Activated CD4-positive, alpha-beta T cell treated with anti-CD3 and anti-CD28 coated beads for 4 hours (primary cell): ENCODE measurements around the gene OSBP2.

ENCODE experiments used
- DNase-seq, 2 donors: peaks; one replicate each; pipeline ENCODE4 v3.0.0-alpha.2; 2020

Gene OSBP2

GRCh38 chr22:30871391-30872284 is 177.0 kb downstream of the OSBP2 start:
- DNase-seq = no peak

GRCh38 chr22:30872285-30873041 is 177.8 kb downstream of the OSBP2 start:
- no peak for DNase-seq

GRCh38 chr22:30873086-30873650 is 178.5 kb downstream of the OSBP2 start:
- DNase-seq = no peak

GRCh38 chr22:30873661-30874060 is 179.0 kb downstream of the OSBP2 start:
- no peak for DNase-seq

- no peak for DNase-seq
These were observed 180.0 kb downstream of the OSBP2 start for GRCh38 chr22:30874431-30875370.

GRCh38 chr22:30875481-30876215 is 181.0 kb downstream of the OSBP2 start:
- DNase-seq = no peak

- no peak for DNase-seq
These were observed 181.6 kb downstream of the OSBP2 start for GRCh38 chr22:30876221-30876751.

- no peak for DNase-seq
These were observed 182.4 kb downstream of the OSBP2 start for GRCh38 chr22:30876915-30877553.

- no peak for DNase-seq
These were observed 183.2 kb downstream of the OSBP2 start for GRCh38 chr22:30877662-30878515.

- DNase-seq = no peak
These were observed 184.1 kb downstream of the OSBP2 start for GRCh38 chr22:30878516-30879414.

GRCh38 chr22:30879415-30879797 is 184.7 kb downstream of the OSBP2 start:
- no peak for DNase-seq

- no peak for DNase-seq
These were observed 185.5 kb downstream of the OSBP2 start for GRCh38 chr22:30880181-30880601.

GRCh38 chr22:30880847-30881246 is 186.2 kb downstream of the OSBP2 start:
- no peak for DNase-seq

- no peak for DNase-seq
These were observed 186.9 kb downstream of the OSBP2 start for GRCh38 chr22:30881361-30882183.

- no peak for DNase-seq
These were observed 187.6 kb downstream of the OSBP2 start for GRCh38 chr22:30882184-30882717.

GRCh38 chr22:30882974-30883533 is 188.4 kb downstream of the OSBP2 start:
- no peak for DNase-seq

GRCh38 chr22:30883586-30884145 is 189.0 kb downstream of the OSBP2 start:
- DNase-seq = no peak
